KMS-11 (cell line): ENCODE data around the gene CCDC33.

Source experiments
- H2AFZ ChIP-seq: fragments of 200-600 bp; sonication (generic); 2 replicates; pipeline ENCODE4 v1.6.1; 2016; ENCODE audit warnings: antibody characterized with exemption, mixed run types, low read depth
- H3K27ac ChIP-seq: fragments of 200-600 bp; sonication (generic); 2 replicates; pipeline ENCODE4 v1.6.1; 2016; ENCODE audit warnings: mild to moderate bottlenecking, mixed run types
- H3K27me3 ChIP-seq: fragments of 200-600 bp; sonication (generic); 2 replicates; pipeline ENCODE4 v1.6.1; 2017; ENCODE audit warnings: mild to moderate bottlenecking, low read depth, mixed run types, moderate library complexity; ENCODE audit not compliant: insufficient read depth
- H3K36me3 ChIP-seq: fragments of 200-600 bp; sonication (generic); 2 replicates; pipeline ENCODE4 v1.6.1; 2017; ENCODE audit warnings: mild to moderate bottlenecking, mixed run types; ENCODE audit not compliant: insufficient read depth
- H3K4me1 ChIP-seq: fragments of 200-600 bp; sonication (generic); 2 replicates; pipeline ENCODE4 v1.6.1; 2016; ENCODE audit warnings: mild to moderate bottlenecking, low read depth, mixed run types; ENCODE audit not compliant: poor library complexity, severe bottlenecking
- H3K4me2 ChIP-seq: fragments of 200-600 bp; sonication (generic); 2 replicates; pipeline ENCODE4 v1.7.0; 2016; ENCODE audit warnings: mild to moderate bottlenecking, mixed run types
- H3K4me3 ChIP-seq: fragments of 200-600 bp; sonication (generic); IDR thresholded peaks from 2 replicates; pipeline ENCODE4 v1.6.1; 2017; ENCODE audit warnings: low read depth, low read length, mixed read lengths; ENCODE audit not compliant: insufficient read depth
- H3K79me2 ChIP-seq: fragments of 200-600 bp; sonication (generic); 2 replicates; pipeline ENCODE4 v1.6.1; 2016; ENCODE audit warnings: low read depth, mixed run types; ENCODE audit not compliant: insufficient read depth
- H3K9ac ChIP-seq: fragments of 200-600 bp; sonication (generic); 2 replicates; pipeline ENCODE4 v1.6.1; 2016; ENCODE audit warnings: mild to moderate bottlenecking, mixed run types
- H4K20me1 ChIP-seq: fragments of 200-600 bp; sonication (generic); 2 replicates; pipeline ENCODE4 v1.6.1; 2016; ENCODE audit warnings: mild to moderate bottlenecking, mixed run types; ENCODE audit not compliant: insufficient read depth
- TF ChIP-seq, protein P1 (sequence below): fragments of 200-600 bp; sonication (generic); conservative IDR thresholded peaks from 2 replicates; pipeline ENCODE4 v1.6.1; 2017; ENCODE audit warnings: low read depth, mild to moderate bottlenecking, antibody characterized with exemption, low read length, moderate library complexity, mixed read lengths

The CCDC33 gene

GRCh38 chr15:74197176-74197965 lies 38.8 kb upstream of the CCDC33 start:
- H3K4me3 ChIP-seq: no peak overlapping the region
- no peaks in the 10 kb centered on the region for H3K79me2 ChIP-seq
- no peak overlapping the region for H2AFZ ChIP-seq
- peaks cover 76% of the 10 kb centered on the region for H3K27me3 ChIP-seq
- TF ChIP-seq, protein P1, sequence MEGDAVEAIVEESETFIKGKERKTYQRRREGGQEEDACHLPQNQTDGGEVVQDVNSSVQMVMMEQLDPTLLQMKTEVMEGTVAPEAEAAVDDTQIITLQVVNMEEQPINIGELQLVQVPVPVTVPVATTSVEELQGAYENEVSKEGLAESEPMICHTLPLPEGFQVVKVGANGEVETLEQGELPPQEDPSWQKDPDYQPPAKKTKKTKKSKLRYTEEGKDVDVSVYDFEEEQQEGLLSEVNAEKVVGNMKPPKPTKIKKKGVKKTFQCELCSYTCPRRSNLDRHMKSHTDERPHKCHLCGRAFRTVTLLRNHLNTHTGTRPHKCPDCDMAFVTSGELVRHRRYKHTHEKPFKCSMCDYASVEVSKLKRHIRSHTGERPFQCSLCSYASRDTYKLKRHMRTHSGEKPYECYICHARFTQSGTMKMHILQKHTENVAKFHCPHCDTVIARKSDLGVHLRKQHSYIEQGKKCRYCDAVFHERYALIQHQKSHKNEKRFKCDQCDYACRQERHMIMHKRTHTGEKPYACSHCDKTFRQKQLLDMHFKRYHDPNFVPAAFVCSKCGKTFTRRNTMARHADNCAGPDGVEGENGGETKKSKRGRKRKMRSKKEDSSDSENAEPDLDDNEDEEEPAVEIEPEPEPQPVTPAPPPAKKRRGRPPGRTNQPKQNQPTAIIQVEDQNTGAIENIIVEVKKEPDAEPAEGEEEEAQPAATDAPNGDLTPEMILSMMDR: no peak
- no peaks in the 10 kb centered on the region for H3K4me1 ChIP-seq
- no peak overlapping the region for H3K27ac ChIP-seq
- no peaks in the 10 kb centered on the region for H3K36me3 ChIP-seq
- no peak overlapping the region for H3K9ac ChIP-seq
- H3K4me2 ChIP-seq: no peak overlapping the region
- no peaks in the 10 kb centered on the region for H4K20me1 ChIP-seq

- Histone ChIP-seq H3K27ac (no peak overlapping the region), H3K4me3 (no peak overlapping the region), H4K20me1 (no peaks in the 10 kb centered on the region), H3K4me2 (no peak overlapping the region), H3K9ac (no peak overlapping the region), H3K27me3 (peaks cover 77% of the 10 kb centered on the region), H3K4me1 (no peaks in the 10 kb centered on the region), H3K36me3 (no peaks in the 10 kb centered on the region), H2AFZ (no peak overlapping the region), H3K79me2 (no peaks in the 10 kb centered on the region)
- TF ChIP-seq, protein P1: no peak
These were observed 36.9 kb upstream of the CCDC33 start for GRCh38 chr15:74199297-74199652.

GRCh38 chr15:74200412-74200815 lies 35.7 kb upstream of the CCDC33 start:
- no peak overlapping the region for H3K27ac ChIP-seq
- peaks cover 73% of the 10 kb centered on the region for H3K27me3 ChIP-seq
- H2AFZ ChIP-seq: no peak overlapping the region
- H3K4me1 ChIP-seq: no peaks in the 10 kb centered on the region
- no peaks in the 10 kb centered on the region for H3K79me2 ChIP-seq
- H4K20me1 ChIP-seq: no peaks in the 10 kb centered on the region
- H3K36me3 ChIP-seq: no peaks in the 10 kb centered on the region
- H3K9ac ChIP-seq: no peak overlapping the region
- TF ChIP-seq, protein P1: no peak
- no peak overlapping the region for H3K4me2 ChIP-seq
- no peak overlapping the region for H3K4me3 ChIP-seq

GRCh38 chr15:74200871-74201419 lies 35.2 kb upstream of the CCDC33 start:
- Histone ChIP-seq H3K79me2 (no peaks in the 10 kb centered on the region), H3K27me3 (peaks cover 73% of the 10 kb centered on the region), H3K36me3 (no peaks in the 10 kb centered on the region), H3K27ac (no peak overlapping the region), H3K4me1 (no peaks in the 10 kb centered on the region), H2AFZ (no peak overlapping the region), H3K4me3 (no peak overlapping the region), H3K4me2 (no peak overlapping the region), H3K9ac (no peak overlapping the region), H4K20me1 (no peaks in the 10 kb centered on the region)
- TF ChIP-seq, protein P1: no peak
